HEK293T (cell line): Measurements from ENCODE around the gene IQGAP3.

Experiments used
- CTCF ChIA-PET: fragments of 350-600 bp; formaldehyde crosslinking; extraction: SDS; loops from one replicate; lab custom pipeline; 2021; ENCODE audit warnings: antibody characterized with exemption, inconsistent platforms; lab: Yijun Ruan, JAX
- POLR2A ChIA-PET: fragments of 350-600 bp; formaldehyde crosslinking; extraction: SDS; loops from one replicate; lab custom pipeline; 2020; ENCODE audit warnings: antibody characterized with exemption, inconsistent platforms; lab: Yijun Ruan, JAX
- DNase-seq: peaks from one replicate; pipeline ENCODE4 v3.0.0; 2012; ENCODE audit warnings: mixed read lengths; ENCODE audit errors: extremely low spot score
- ARNT ChIP-seq: fragments of 450-650 bp; IDR thresholded peaks from 2 replicates; pipeline ENCODE4 v1.6.1; 2017; ENCODE audit warnings: mild to moderate bottlenecking
- BHLHE40 ChIP-seq: fragments of 450-650 bp; IDR thresholded peaks from 2 replicates; pipeline ENCODE4 v1.6.1; 2016; ENCODE audit warnings: mild to moderate bottlenecking, moderate library complexity, borderline replicate concordance
- CTBP1 ChIP-seq: fragments of 450-650 bp; IDR thresholded peaks from 2 replicates; pipeline ENCODE4 v1.6.1; 2016; ENCODE audit warnings: borderline replicate concordance
- ELF4 ChIP-seq: fragments of 450-650 bp; IDR thresholded peaks from 2 replicates; pipeline ENCODE4 v1.6.1; 2017; ENCODE audit warnings: antibody characterized with exemption
- FOXA1 ChIP-seq: fragments of 450-650 bp; IDR thresholded peaks from 2 replicates; pipeline ENCODE4 v1.6.1; 2016; ENCODE audit warnings: mild to moderate bottlenecking
- FOXK2 ChIP-seq: fragments of 450-650 bp; IDR thresholded peaks from 2 replicates; pipeline ENCODE4 v1.6.1; 2016; ENCODE audit warnings: mild to moderate bottlenecking
- FOXM1 ChIP-seq: fragments of 450-650 bp; IDR thresholded peaks from 2 replicates; pipeline ENCODE4 v1.6.1; 2017; ENCODE audit warnings: mild to moderate bottlenecking, borderline replicate concordance
- HDGF ChIP-seq: fragments of 450-650 bp; IDR thresholded peaks from 2 replicates; pipeline ENCODE4 v1.6.1; 2017; ENCODE audit warnings: antibody characterized with exemption, borderline replicate concordance
- L3MBTL2 ChIP-seq: fragments of 450-650 bp; conservative IDR thresholded peaks from 2 replicates; pipeline ENCODE4 v1.6.1; 2016; ENCODE audit warnings: mild to moderate bottlenecking
- LEF1 ChIP-seq: fragments of 450-650 bp; IDR thresholded peaks from 2 replicates; pipeline ENCODE4 v1.6.1; 2017; ENCODE audit warnings: mild to moderate bottlenecking, borderline replicate concordance
- NFRKB ChIP-seq: fragments of 450-650 bp; IDR thresholded peaks from 2 replicates; pipeline ENCODE4 v1.6.1; 2016; ENCODE audit warnings: mild to moderate bottlenecking, moderate library complexity
- SP1 ChIP-seq: fragments of 450-650 bp; IDR thresholded peaks from 2 replicates; pipeline ENCODE4 v1.6.1; 2017
- SUZ12 ChIP-seq: fragments of 450-650 bp; IDR thresholded peaks from 2 replicates; pipeline ENCODE4 v1.6.1; 2016; ENCODE audit warnings: mild to moderate bottlenecking
- TARDBP ChIP-seq: fragments of 450-650 bp; IDR thresholded peaks from 2 replicates; pipeline ENCODE4 v1.6.1; 2016
- ZNF384 ChIP-seq: fragments of 450-650 bp; IDR thresholded peaks from 2 replicates; pipeline ENCODE4 v1.6.1; 2016
- TF ChIP-seq, protein P1 (sequence below): fragments of 450-650 bp; IDR thresholded peaks from 2 replicates; pipeline ENCODE4 v1.6.1; 2016

Gene IQGAP3

DNA sequence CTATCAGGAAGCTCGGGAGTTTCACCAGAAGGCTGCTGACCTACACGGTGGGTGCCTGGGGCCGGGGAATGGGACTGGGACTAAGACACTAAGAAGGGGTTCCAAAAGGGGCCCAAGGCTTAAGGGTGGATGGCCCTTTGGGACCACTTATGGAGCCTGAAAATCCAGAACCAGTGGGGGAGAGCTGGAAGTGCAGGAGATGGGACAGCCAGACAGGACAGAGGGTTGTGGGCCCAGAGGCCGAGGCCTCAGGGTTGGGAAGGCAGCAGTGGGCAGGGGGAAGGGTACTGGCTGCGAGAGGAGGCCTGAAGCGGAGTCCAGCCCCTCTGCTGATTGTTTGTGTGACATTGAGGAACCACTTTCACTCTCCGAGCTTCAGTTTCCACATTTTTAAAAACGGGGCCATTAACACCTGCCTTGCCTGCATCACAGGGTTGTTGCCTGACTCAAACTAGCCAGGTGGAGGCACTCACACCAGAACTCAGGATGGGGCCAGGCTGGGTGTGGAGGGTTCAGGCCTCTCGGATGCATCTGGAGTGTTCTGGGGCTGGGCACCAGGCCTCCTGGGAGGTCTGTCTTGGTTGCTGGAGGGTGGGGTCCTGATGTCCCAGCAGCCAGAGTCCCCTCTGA is 10.1 kb upstream of the IQGAP3 start:
- no peak for TF ChIP-seq FOXA1
- TF ChIP-seq ELF4: no peak
- TF ChIP-seq FOXK2: no peak
- no peak for TF ChIP-seq ARNT
- TF ChIP-seq CTBP1: no peak
- TF ChIP-seq, protein P1, sequence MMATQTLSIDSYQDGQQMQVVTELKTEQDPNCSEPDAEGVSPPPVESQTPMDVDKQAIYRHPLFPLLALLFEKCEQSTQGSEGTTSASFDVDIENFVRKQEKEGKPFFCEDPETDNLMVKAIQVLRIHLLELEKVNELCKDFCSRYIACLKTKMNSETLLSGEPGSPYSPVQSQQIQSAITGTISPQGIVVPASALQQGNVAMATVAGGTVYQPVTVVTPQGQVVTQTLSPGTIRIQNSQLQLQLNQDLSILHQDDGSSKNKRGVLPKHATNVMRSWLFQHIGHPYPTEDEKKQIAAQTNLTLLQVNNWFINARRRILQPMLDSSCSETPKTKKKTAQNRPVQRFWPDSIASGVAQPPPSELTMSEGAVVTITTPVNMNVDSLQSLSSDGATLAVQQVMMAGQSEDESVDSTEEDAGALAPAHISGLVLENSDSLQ: no peak
- TF ChIP-seq BHLHE40: no peak
- TF ChIP-seq L3MBTL2: no peak
- ChIA-PET POLR2A (interaction anchor here (1.0 to 3.7 kb wide), 2 partner anchors 9 to 12 kb away, joined by 3 to 23 read pairs; partner anchors contain the start of gene NAXE), CTCF (interaction anchor here (0.5 to 0.8 kb wide), 2 partner anchors 29 to 33 kb away, joined by 3 read pairs; no protein-coding TSS in a partner anchor)
- DNase-seq: no peak

DNA sequence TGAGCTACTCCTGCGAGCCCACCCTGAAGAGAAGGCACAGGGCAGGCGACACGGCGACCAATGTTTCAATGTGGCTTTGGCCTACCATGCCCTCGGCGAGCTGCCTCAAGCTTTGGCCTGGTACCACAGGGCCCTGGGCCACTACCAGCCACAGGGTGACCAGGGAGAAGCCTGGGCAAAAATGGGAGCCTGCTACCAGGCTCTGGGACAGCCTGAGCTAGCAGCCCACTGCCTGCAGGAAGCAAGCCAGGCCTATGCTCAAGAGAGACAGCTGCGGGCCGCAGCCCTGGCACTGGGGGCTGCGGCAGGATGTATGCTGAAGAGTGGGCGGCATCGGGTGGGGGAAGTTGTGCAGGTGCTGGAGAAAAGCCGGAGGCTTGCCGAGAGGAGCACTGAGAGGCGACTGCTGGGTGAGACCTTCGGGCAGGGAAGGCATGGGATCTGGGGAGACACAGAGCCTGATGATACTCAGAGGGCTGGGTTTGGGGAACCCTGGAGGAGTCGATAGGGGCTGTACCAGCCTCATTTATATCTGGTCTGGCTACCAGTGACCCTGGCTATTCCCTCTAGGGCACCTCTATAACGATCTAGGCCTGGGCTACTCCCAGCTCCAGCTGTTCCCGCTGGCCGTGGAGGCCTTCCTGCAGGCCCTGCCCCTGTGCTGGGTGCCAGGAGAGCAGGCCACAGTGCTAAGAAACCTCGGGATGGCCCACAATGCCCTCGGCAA is 9.5 kb upstream of the IQGAP3 start:
- DNase-seq: no peak
- ChIA-PET CTCF (interaction anchor here (0.8 kb wide), 2 partner anchors 34 to 57 kb away, joined by 3 read pairs; no protein-coding TSS in a partner anchor), POLR2A (interaction anchor here (1.0 to 3.7 kb wide), 4 partner anchors 10 to 124 kb away, joined by 3 to 23 read pairs (median 3); partner anchors contain the start of gene NAXE)

DNA sequence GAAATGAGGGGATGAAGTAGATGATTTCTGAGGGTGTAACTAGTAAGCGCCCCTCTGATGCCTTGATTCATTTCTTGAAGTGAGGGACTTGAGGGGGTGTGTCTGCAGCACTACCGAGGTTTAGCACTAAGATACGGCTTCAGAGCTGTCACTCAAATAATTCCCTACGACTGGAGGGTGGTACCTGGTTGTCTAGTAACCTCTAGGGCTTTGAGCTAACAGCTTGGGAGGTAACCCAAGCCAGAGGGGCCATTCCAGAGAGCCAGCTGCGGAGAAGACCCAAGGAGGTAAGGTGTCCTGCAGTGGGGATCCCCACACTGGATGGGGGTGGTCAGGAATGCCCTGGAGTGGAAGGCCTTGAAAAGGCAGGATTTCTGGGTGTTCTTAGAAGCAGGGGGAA is 7.1 kb upstream of the IQGAP3 start, which contains the start of gene TTC24:
TSS of gene TTC24 (plus strand) at position 252 of the 400 bp plus-strand sequence. CDS start 1,642 bp downstream, outside the sequence.
- no peak for DNase-seq
- TF ChIP-seq, protein P1: peak; percentile 93
- no peak for TF ChIP-seq ELF4
- ChIA-PET CTCF (interaction anchor here (0.6 to 2.0 kb wide), 3 partner anchors 32 to 110 kb away, joined by 5 read pairs; no protein-coding TSS in a partner anchor), POLR2A (interaction anchor here (0.9 to 3.7 kb wide), 2 partner anchors 12 to 21 kb away, joined by 3 to 23 read pairs; partner anchors contain the start of gene NAXE)

More for the DNA sequence above, 9.5 kb upstream of the IQGAP3 start:
- no peak for TF ChIP-seq LEF1
- no peak for TF ChIP-seq BHLHE40
- no peak for TF ChIP-seq FOXM1
- TF ChIP-seq SUZ12: no peak
- TF ChIP-seq FOXK2: no peak
- TF ChIP-seq L3MBTL2: no peak
- TF ChIP-seq ZNF384: no peak
- no peak for TF ChIP-seq ELF4

DNA sequence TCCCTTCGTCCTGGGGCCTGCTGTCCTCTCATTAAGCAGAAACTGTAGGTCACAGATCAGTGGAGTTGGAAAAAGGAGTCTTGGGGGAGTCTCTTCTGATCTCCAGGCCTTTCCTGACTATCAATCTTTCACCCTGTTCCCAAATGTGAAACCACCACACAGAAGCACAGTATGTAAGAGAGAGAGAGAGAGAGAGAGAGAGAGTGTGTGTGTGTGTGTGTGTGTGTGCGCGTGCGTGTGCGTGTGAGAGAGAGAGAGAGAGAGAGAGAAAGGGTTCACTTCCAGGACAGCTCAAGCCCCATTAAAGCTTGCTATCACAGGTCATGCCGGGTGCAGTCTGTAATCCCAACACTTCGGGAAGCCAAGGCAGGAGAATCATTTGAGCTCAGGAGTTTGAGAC is 5.7 kb upstream of the IQGAP3 start:
- POLR2A ChIA-PET: interaction anchor here (1.0 to 1.4 kb wide), 3 partner anchors 14 to 150 kb away, joined by 3 to 4 read pairs (median 3); partner anchors contain the start of genes ISG20L2, METTL25B and NAXE
- CTCF ChIA-PET: interaction anchor here (0.6 to 1.2 kb wide), 2 partner anchors 9 to 49 kb away, joined by 3 to 4 read pairs; no protein-coding TSS in a partner anchor
- no peak for DNase-seq
- TF ChIP-seq HDGF: no peak
- no peak for TF ChIP-seq FOXA1
- no peak for TF ChIP-seq CTBP1
- no peak for TF ChIP-seq BHLHE40
- no peak for TF ChIP-seq SUZ12
- TF ChIP-seq LEF1: no peak
- TF ChIP-seq ZNF384: no peak
- TF ChIP-seq L3MBTL2: no peak
- no peak for TF ChIP-seq ELF4
- TF ChIP-seq, protein P1: no peak
- TF ChIP-seq FOXK2: no peak
- no peak for TF ChIP-seq NFRKB
- no peak for TF ChIP-seq TARDBP
- TF ChIP-seq FOXM1: no peak
- TF ChIP-seq ARNT: no peak
- no peak for TF ChIP-seq SP1

DNA sequence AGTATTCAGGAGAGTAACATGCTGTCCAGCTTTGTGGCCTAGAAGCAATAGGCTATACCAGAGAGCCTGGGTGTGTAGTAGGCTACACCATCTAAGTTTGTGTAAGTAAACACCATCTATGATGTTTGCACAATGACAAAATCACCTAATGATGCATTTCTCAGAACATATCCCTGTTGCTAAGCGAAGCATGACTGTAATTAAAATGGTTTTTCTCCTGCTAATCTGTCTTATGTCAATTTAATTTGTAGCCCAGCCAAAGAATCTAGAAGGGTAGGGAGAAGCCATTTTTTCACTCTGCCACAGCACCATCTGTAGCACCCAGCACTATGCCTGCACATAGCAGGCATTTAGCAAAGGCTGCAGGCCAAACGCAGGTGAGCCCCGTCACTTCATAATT is 5.2 kb upstream of the IQGAP3 start:
- POLR2A ChIA-PET: interaction anchor here (1.4 kb wide), 1 partner anchor 151 kb away, joined by 3 read pairs; the partner anchor contains the start of genes ISG20L2 and METTL25B
- DNase-seq: no peak
- CTCF ChIA-PET: interaction anchor here (0.6 to 1.2 kb wide), 2 partner anchors 9 to 49 kb away, joined by 3 to 4 read pairs; no protein-coding TSS in a partner anchor
- TF ChIP-seq TARDBP (no peak), CTBP1 (no peak), HDGF (no peak), LEF1 (no peak), ELF4 (no peak), ZNF384 (no peak), BHLHE40 (no peak), SUZ12 (no peak), NFRKB (no peak), SP1 (no peak), ARNT (no peak), FOXK2 (no peak), L3MBTL2 (no peak), FOXA1 (no peak), FOXM1 (no peak)
- TF ChIP-seq, protein P1: no peak
